WTC11 (cell line): ENCODE results near the gene SAMD8.

Source experiments
- CTCF ChIP-seq: fragments of 200-600 bp; IDR thresholded peaks from 2 replicates; pipeline ENCODE4 v1.8.0; 2022; ENCODE audit warnings: antibody characterized with exemption
- E2F1 ChIP-seq: sonication (generic); formaldehyde crosslinking; IDR thresholded peaks from 2 replicates; pipeline ENCODE4 v1.8.0; 2022; ENCODE audit warnings: mild to moderate bottlenecking, missing genetic modification reagents
- E2F5 ChIP-seq: sonication (generic); formaldehyde crosslinking; IDR thresholded peaks from 2 replicates; pipeline ENCODE4 v1.8.1; 2022; ENCODE audit warnings: mild to moderate bottlenecking, moderate library complexity, missing genetic modification reagents
- FOXP1 ChIP-seq: sonication (generic); formaldehyde crosslinking; IDR thresholded peaks from 2 replicates; pipeline ENCODE4 v1.8.0; 2022; ENCODE audit warnings: missing genetic modification reagents, mild to moderate bottlenecking, moderate library complexity, borderline replicate concordance
- MXD4 ChIP-seq: fragments of 250-450 bp; sonication (Bioruptor Pico); IDR thresholded peaks from 2 replicates; pipeline ENCODE4 v1.8.0; 2021; ENCODE audit warnings: mild to moderate bottlenecking, moderate library complexity, borderline replicate concordance
- MYBL2 ChIP-seq: sonication (generic); formaldehyde crosslinking; IDR thresholded peaks from 2 replicates; pipeline ENCODE4 v1.8.1; 2023; ENCODE audit warnings: mild to moderate bottlenecking, moderate library complexity, missing genetic modification reagents
- NR1H2 ChIP-seq: sonication (generic); formaldehyde crosslinking; IDR thresholded peaks from 2 replicates; pipeline ENCODE4 v1.9.0; 2021; ENCODE audit warnings: mild to moderate bottlenecking, moderate library complexity, missing genetic modification reagents
- SMAD4 ChIP-seq: sonication (generic); formaldehyde crosslinking; IDR thresholded peaks from 2 replicates; pipeline ENCODE4 v1.8.0; 2022; ENCODE audit warnings: mild to moderate bottlenecking, missing genetic modification reagents
- ZNF396 ChIP-seq: fragments of 250-450 bp; sonication (Bioruptor Pico); IDR thresholded peaks from 2 replicates; pipeline ENCODE4 v1.8.0; 2021; ENCODE audit warnings: mild to moderate bottlenecking, moderate library complexity, borderline replicate concordance
- ZNF423 ChIP-seq: fragments of 250-450 bp; sonication (Bioruptor Pico); IDR thresholded peaks from 2 replicates; pipeline ENCODE4 v2.1.2; 2022; ENCODE audit warnings: mild to moderate bottlenecking, moderate library complexity
- TF ChIP-seq, protein P1 (sequence below): sonication (generic); formaldehyde crosslinking; IDR thresholded peaks from 2 replicates; pipeline ENCODE4 v1.8.0; 2022; ENCODE audit warnings: mild to moderate bottlenecking, missing genetic modification reagents

DNA sequence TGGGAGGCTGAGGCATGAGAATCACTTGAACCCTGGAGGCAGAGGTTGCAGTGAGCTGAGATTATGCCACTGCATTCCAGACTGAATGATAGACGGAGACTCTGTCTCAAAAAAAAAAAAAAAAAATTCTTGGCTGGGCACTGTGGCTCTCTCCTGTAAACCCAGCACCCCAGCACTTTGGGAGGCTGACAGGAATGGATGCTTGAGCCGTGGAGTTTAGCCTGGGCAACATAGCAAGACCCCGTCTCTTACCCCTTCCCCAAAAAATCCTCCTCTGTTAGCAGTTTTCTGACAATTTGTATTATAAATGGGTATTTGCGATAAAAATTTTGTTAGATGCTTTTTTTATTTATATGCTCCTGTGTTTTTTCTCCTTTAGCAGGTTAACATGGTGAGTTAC is 11.0 kb downstream of the SAMD8 start:
- TF ChIP-seq ZNF423 = no peak
- TF ChIP-seq CTCF = no peak
- no peak for TF ChIP-seq E2F5 (CRISPR knock-in tag)
- TF ChIP-seq FOXP1 (CRISPR knock-in tag) = no peak
- no peak for TF ChIP-seq MXD4 (CRISPR knock-in tag)
- no peak for TF ChIP-seq SMAD4
- no peak for TF ChIP-seq MYBL2 (CRISPR knock-in tag)
- TF ChIP-seq NR1H2 (CRISPR knock-in tag) = no peak
- TF ChIP-seq, protein P1, sequence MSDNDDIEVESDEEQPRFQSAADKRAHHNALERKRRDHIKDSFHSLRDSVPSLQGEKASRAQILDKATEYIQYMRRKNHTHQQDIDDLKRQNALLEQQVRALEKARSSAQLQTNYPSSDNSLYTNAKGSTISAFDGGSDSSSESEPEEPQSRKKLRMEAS (CRISPR knock-in tag) = no peak
- no peak for TF ChIP-seq ZNF396 (CRISPR knock-in tag)
- no peak for TF ChIP-seq E2F1 (CRISPR knock-in tag)
